Ovary (tissue), 3 donors: Measurements from ENCODE around the gene TMPRSS5.

Experiments
- POLR2A ChIP-seq: fragments of 450-650 bp; IDR thresholded peaks from one replicate; pipeline ENCODE4 v1.6.1; 2017; ENCODE audit warnings: antibody characterized with exemption, mild to moderate bottlenecking, moderate library complexity
- TF ChIP-seq, protein P1 (sequence below), 3 donors: fragments of 450-650 bp in 2 of 3; fragments of 200-600 bp in 1 of 3; IDR thresholded peaks; one replicate each; pipeline versions ENCODE4 v1.5.1 to v1.8.0; 2016 to 2022; ENCODE audit warnings: antibody characterized with exemption in 3 of 3, mild to moderate bottlenecking in 1 of 3
- donor health status: DM: no; HTN: no; CAD: no.

- TF ChIP-seq, protein P1, sequence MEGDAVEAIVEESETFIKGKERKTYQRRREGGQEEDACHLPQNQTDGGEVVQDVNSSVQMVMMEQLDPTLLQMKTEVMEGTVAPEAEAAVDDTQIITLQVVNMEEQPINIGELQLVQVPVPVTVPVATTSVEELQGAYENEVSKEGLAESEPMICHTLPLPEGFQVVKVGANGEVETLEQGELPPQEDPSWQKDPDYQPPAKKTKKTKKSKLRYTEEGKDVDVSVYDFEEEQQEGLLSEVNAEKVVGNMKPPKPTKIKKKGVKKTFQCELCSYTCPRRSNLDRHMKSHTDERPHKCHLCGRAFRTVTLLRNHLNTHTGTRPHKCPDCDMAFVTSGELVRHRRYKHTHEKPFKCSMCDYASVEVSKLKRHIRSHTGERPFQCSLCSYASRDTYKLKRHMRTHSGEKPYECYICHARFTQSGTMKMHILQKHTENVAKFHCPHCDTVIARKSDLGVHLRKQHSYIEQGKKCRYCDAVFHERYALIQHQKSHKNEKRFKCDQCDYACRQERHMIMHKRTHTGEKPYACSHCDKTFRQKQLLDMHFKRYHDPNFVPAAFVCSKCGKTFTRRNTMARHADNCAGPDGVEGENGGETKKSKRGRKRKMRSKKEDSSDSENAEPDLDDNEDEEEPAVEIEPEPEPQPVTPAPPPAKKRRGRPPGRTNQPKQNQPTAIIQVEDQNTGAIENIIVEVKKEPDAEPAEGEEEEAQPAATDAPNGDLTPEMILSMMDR (IDR thresholded peaks at IDR 0.05): no peak
- no peak for TF ChIP-seq POLR2A
These were observed 19.3 kb upstream of the TMPRSS5 start for GRCh38 chr11:113725407-113725806.
